Spleen (tissue), 7 donors: ENCODE data around the gene FSTL5.

Experiments
- CTCF ChIP-seq, 11 experiments: fragments of 200-600 bp in 7 of 11; fragments of 450-650 bp in 4 of 11; sonication (generic) in 4 of 11; IDR thresholded peaks in 8 of 11; conservative IDR thresholded peaks in 3 of 11; 1 replicate in 7 of 11; 2 replicates in 4 of 11; pipeline versions ENCODE4 v1.4.0 to v1.8.0; 2016 to 2021; ENCODE audit warnings: antibody characterized with exemption in 11 of 11, inconsistent platforms in 4 of 11, mild to moderate bottlenecking in 1 of 11
- POLR2AphosphoS5 ChIP-seq, 3 donors: sonication (generic); formaldehyde crosslinking; IDR thresholded peaks; one replicate each; pipeline ENCODE4 v1.5.1; 2017; ENCODE audit warnings: antibody characterized with exemption in 3 of 3
- donor health status: DM: no; HTN: no; CAD: no; lungs with moderate emphysema.
- donor health status: DM: no; HTN: no; CAD: no.
- donor health status: DM: no; HTN: no; CAD: no.

GRCh38 chr4:161517941-161518340 is 645.9 kb downstream of the FSTL5 start:
- no peak for TF ChIP-seq CTCF (IDR thresholded peaks at IDR 0.05 in 8 of 11, conservative IDR thresholded peaks at IDR 0.05 in 3 of 11)
- TF ChIP-seq POLR2AphosphoS5 (IDR thresholded peaks at IDR 0.05) = no peak
